HG03460 (cell line): ENCODE data around the gene ECM2.

Experiments used
- ATAC-seq: cut with Tn5 transposase; IDR thresholded peaks from one replicate; pipeline ENCODE4 v1.9.1; 2021; ENCODE audit not compliant: unreplicated experiment

The ECM2 gene

DNA sequence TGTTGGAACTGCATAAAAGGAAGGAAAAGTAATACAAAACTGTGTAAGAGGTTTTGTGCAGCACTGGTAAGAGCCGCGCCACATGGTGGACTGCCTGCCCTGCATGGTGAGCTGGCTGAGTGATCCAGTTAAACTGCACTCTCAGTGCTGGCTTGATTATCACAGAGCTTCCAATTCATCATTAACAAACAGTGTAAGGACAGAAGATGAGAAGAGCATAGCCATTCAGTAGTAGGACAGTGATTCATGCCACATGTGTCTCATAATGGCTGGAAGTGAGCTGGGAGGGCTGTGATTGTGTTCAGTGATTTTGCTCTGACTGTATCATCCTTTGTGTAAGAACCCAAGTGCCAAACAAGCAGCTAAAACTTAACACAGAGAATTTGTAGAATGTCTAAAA, 67.6 kb downstream of the ECM2 start:
- ATAC-seq: no peak

- no peak for ATAC-seq
Measured at GRCh38 chr9:92467511-92467910, 68.3 kb downstream of the ECM2 start.

GRCh38 chr9:92467041-92467440, 68.7 kb downstream of the ECM2 start:
- no peak for ATAC-seq

DNA sequence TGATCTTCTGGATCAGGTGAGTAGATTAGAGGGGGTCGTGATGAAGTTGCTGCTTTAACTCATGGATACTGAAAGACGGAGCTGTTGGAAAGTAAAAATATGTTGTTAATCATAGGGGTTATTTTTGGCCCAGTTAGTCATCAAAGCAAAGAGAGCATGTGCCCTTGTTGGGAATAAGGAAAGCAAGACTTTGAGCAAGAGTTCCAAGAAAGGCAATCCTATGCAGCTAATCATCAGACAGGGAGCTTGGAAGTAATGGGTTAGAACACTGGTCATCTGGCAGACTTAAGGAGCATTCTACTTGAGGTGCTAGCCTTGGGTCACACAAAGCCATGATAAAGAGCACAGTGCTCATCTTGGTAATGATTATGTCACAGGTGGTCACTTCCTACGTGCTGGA, 71.8 kb downstream of the ECM2 start:
- ATAC-seq: no peak

GRCh38 chr9:92463387-92463786, 72.4 kb downstream of the ECM2 start:
- ATAC-seq: no peak

GRCh38 chr9:92457576-92457975, 78.2 kb downstream of the ECM2 start:
- no peak for ATAC-seq

DNA sequence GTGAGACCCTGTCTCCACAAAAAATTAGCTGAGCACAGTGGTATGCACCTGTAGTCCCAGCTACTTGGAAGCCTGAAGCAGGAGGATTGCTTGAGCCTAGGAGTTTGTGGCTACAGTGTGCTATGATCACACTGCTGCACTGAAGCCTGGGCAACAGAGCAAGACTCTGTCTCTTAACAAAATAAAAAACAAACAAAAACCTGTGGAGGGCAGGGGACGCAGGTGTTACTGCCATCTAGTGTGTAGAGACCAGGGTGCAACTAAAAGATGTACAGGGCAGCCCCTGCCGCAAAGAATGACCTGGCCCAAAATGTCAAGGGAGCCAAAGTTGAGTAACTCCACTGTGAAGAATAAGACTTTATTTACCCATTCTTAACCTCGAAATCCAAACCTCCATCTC, 80.6 kb downstream of the ECM2 start:
- no peak for ATAC-seq

- ATAC-seq: no peak
Measured at GRCh38 chr9:92446536-92446935, 89.3 kb downstream of the ECM2 start.
